Esophagus squamous epithelium (tissue), 4 donors: ENCODE results near the gene BPIFA2.

Experiments used
- POLR2A ChIP-seq, 4 donors: fragments of 450-650 bp; IDR thresholded peaks; one replicate each; pipeline ENCODE4 v1.6.1; 2017; ENCODE audit warnings: antibody characterized with exemption in 4 of 4, mild to moderate bottlenecking in 4 of 4, moderate library complexity in 3 of 4
- TF ChIP-seq, protein P1 (sequence below), 6 experiments: fragments of 450-650 bp in 4 of 6; fragments of 200-600 bp in 2 of 6; sonication (generic) in 2 of 6; IDR thresholded peaks; one replicate each; pipeline ENCODE4 v1.5.1; 2016 to 2019; ENCODE audit warnings: antibody characterized with exemption in 6 of 6, mild to moderate bottlenecking in 4 of 6, moderate library complexity in 4 of 6

DNA sequence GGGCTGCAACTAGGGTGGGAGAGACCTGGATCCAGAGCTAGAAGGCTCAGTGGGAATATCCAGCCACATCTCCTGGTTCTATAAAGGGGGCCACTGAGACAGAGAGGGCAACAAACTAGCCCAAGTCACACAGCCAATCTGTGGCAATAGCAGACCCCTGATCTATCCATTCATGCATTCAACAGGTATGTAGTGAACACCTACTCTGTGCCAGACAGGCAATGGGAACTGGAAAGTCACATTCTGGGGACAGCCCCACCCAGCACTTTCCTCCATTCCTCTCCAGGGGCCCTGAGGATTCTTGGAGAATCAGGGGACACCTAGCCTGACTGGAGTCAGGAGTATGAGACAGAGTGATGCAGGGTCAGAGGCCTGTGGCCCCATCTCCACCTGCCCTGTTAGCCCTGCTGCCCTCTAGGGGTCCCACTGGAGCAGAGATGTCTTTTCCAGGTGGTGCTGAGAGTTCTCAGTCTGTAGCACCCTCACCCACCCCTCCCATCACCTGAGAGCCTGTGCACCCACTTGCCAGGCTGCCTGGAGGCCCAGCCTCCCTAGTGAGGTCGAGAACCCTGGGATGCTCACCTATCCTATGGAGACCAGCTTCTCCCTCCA, 13.6 kb downstream of the BPIFA2 start:
- TF ChIP-seq, protein P1, sequence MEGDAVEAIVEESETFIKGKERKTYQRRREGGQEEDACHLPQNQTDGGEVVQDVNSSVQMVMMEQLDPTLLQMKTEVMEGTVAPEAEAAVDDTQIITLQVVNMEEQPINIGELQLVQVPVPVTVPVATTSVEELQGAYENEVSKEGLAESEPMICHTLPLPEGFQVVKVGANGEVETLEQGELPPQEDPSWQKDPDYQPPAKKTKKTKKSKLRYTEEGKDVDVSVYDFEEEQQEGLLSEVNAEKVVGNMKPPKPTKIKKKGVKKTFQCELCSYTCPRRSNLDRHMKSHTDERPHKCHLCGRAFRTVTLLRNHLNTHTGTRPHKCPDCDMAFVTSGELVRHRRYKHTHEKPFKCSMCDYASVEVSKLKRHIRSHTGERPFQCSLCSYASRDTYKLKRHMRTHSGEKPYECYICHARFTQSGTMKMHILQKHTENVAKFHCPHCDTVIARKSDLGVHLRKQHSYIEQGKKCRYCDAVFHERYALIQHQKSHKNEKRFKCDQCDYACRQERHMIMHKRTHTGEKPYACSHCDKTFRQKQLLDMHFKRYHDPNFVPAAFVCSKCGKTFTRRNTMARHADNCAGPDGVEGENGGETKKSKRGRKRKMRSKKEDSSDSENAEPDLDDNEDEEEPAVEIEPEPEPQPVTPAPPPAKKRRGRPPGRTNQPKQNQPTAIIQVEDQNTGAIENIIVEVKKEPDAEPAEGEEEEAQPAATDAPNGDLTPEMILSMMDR (IDR thresholded peaks at IDR 0.05): no peak
- no peak for TF ChIP-seq POLR2A (IDR thresholded peaks at IDR 0.05)
